A549 (cell line): Measurements from ENCODE around the gene IL5RA. TPM values are rescaled to one million over a fixed set of nuclear protein-coding genes. Genes with fewer than 3 reads are reported as not detected.

Source experiments
- ATAC-seq, 2 experiments: fragments of 200-7000 bp in 1 of 2; fragments of >200 bp in 1 of 2; cut with Nextera tagmentation in 1 of 2; cut with Tn5 transposase in 1 of 2; 3 replicates each; pipeline versions ENCODE4 v1.8.0 to v1.9.1; 2018 to 2020; ENCODE audit warnings: mild to moderate bottlenecking in 1 of 2, moderate library complexity in 1 of 2
- CTCF ChIA-PET: fragments of 300-600 bp; sonication (Branson Sonifier 250); formaldehyde crosslinking; extraction: SDS; loops from one replicate; lab custom pipeline; 2021; ENCODE audit warnings: antibody characterized with exemption, inconsistent platforms; lab: Yijun Ruan, JAX
- POLR2A ChIA-PET: fragments of 350-600 bp; formaldehyde crosslinking; extraction: SDS; loops from one replicate; lab custom pipeline; 2021; ENCODE audit warnings: antibody characterized with exemption, inconsistent platforms; lab: Yijun Ruan, JAX
- DNase-seq, 2 experiments: peaks; one replicate each; pipeline versions ENCODE4 v3.0.0 to v3.0.0-alpha.2; 2011 to 2016; ENCODE audit warnings: low read depth in 1 of 2, low spot score in 1 of 2
- FAIRE-seq: peaks from 2 replicates; lab custom pipeline; 2011; peaks lifted over from hg19 to GRCh38; lab: Jason Lieb, UNC
- H3K27ac ChIP-seq, 2 experiments: fragments of >200 bp; sonication (Bioruptor Twin); formaldehyde crosslinking; 3 replicates each; pipeline ENCODE4 v1.5.1; 2016 to 2017
- H3K4me1 ChIP-seq: fragments of >200 bp; sonication (Bioruptor Twin); formaldehyde crosslinking; 3 replicates; pipeline ENCODE4 v1.6.1; 2016
- H3K4me2 ChIP-seq: fragments of >200 bp; sonication (Bioruptor Twin); formaldehyde crosslinking; 3 replicates; pipeline ENCODE4 v1.6.1; 2016
- H3K4me3 ChIP-seq: fragments of >200 bp; sonication (Bioruptor Twin); formaldehyde crosslinking; 3 replicates; pipeline ENCODE4 v1.5.1; 2016
- H3K9me3 ChIP-seq: fragments of >200 bp; sonication (Bioruptor Twin); formaldehyde crosslinking; 3 replicates; pipeline ENCODE4 v1.6.1; 2016
- ATOH8 ChIP-seq: fragments of 250-450 bp; sonication (Bioruptor Pico); IDR thresholded peaks from 2 replicates; pipeline ENCODE4 v1.5.0; 2020; ENCODE audit warnings: low read depth, mild to moderate bottlenecking, moderate library complexity
- CBX2 ChIP-seq: fragments of 200-600 bp; sonication (generic); IDR thresholded peaks from 2 replicates; pipeline ENCODE4 v1.6.1; 2016; ENCODE audit warnings: low read depth, mild to moderate bottlenecking, borderline replicate concordance
- CBX8 ChIP-seq: fragments of 200-600 bp; sonication (generic); IDR thresholded peaks from 2 replicates; pipeline ENCODE4 v1.6.1; 2016
- CHD2 ChIP-seq: fragments of 150-350 bp; IDR thresholded peaks from 2 replicates; pipeline ENCODE4 v1.6.1; 2014; ENCODE audit warnings: low read length; ENCODE audit not compliant: partially characterized antibody
- CHD4 ChIP-seq: fragments of 200-600 bp; sonication (generic); IDR thresholded peaks from 2 replicates; pipeline ENCODE4 v1.6.1; 2016; ENCODE audit warnings: antibody characterized with exemption, mild to moderate bottlenecking, borderline replicate concordance
- EHMT2 ChIP-seq: fragments of 200-600 bp; sonication (generic); IDR thresholded peaks from 2 replicates; pipeline ENCODE4 v1.6.1; 2016; ENCODE audit warnings: antibody characterized with exemption, low read depth, mild to moderate bottlenecking, moderate library complexity
- ELK1 ChIP-seq: fragments of 150-350 bp; IDR thresholded peaks from 2 replicates; pipeline ENCODE4 v1.6.1; 2014; ENCODE audit warnings: low read depth, mild to moderate bottlenecking, low read length
- EP300 ChIP-seq, 2 experiments: fragments of >200 bp; sonication (Bioruptor Twin); formaldehyde crosslinking; IDR thresholded peaks; 2 replicates in 1 of 2; 3 replicates in 1 of 2; pipeline ENCODE4 v1.6.1; 2016 to 2017
- FOSB ChIP-seq: fragments of 250-450 bp; sonication (Bioruptor Pico); IDR thresholded peaks from 2 replicates; pipeline ENCODE4 v1.5.0; 2020; ENCODE audit warnings: mild to moderate bottlenecking, moderate library complexity
- FOXS1 ChIP-seq: fragments of 250-450 bp; sonication (Bioruptor Pico); IDR thresholded peaks from 2 replicates; pipeline ENCODE4 v1.5.0; 2020; ENCODE audit warnings: mild to moderate bottlenecking, moderate library complexity
- HOXA7 ChIP-seq: fragments of 250-450 bp; sonication (Bioruptor Pico); IDR thresholded peaks from 2 replicates; pipeline ENCODE4 v1.5.0; 2020; ENCODE audit warnings: mild to moderate bottlenecking, moderate library complexity
- HOXB13 ChIP-seq: fragments of 250-450 bp; sonication (Bioruptor Pico); IDR thresholded peaks from 2 replicates; pipeline ENCODE4 v1.5.0; 2020; ENCODE audit warnings: low read depth, mild to moderate bottlenecking, moderate library complexity
- HOXB5 ChIP-seq: fragments of 250-450 bp; sonication (Bioruptor Pico); IDR thresholded peaks from 2 replicates; pipeline ENCODE4 v1.5.0; 2020; ENCODE audit warnings: mild to moderate bottlenecking, moderate library complexity
- JUNB ChIP-seq: fragments of >200 bp; sonication (Bioruptor Twin); formaldehyde crosslinking; IDR thresholded peaks from 2 replicates; pipeline ENCODE4 v1.6.1; 2016
- KDM1A ChIP-seq: fragments of 200-600 bp; sonication (generic); IDR thresholded peaks from 2 replicates; pipeline ENCODE4 v1.6.1; 2016; ENCODE audit warnings: low read depth, mild to moderate bottlenecking
- KDM5A ChIP-seq: fragments of 200-600 bp; sonication (generic); IDR thresholded peaks from 2 replicates; pipeline ENCODE4 v1.6.1; 2016; ENCODE audit warnings: antibody characterized with exemption, mild to moderate bottlenecking
- MAX ChIP-seq: IDR thresholded peaks from 2 replicates; pipeline ENCODE4 v1.6.1; 2012
- NPAS2 ChIP-seq: fragments of 250-450 bp; sonication (Bioruptor Pico); IDR thresholded peaks from 2 replicates; pipeline ENCODE4 v1.8.0; 2022; ENCODE audit warnings: mild to moderate bottlenecking, moderate library complexity, borderline replicate concordance
- NR3C1 ChIP-seq: fragments of >200 bp; sonication (Bioruptor Twin); formaldehyde crosslinking; IDR thresholded peaks from 3 replicates; pipeline ENCODE4 v1.6.1; 2017
- PHF8 ChIP-seq: fragments of 200-600 bp; sonication (generic); IDR thresholded peaks from 2 replicates; pipeline ENCODE4 v1.6.1; 2016; ENCODE audit warnings: low read depth, mild to moderate bottlenecking, antibody characterized with exemption, moderate library complexity, borderline replicate concordance
- POLR2AphosphoS2 ChIP-seq: conservative IDR thresholded peaks from 2 replicates; pipeline ENCODE4 v1.6.1; 2012; ENCODE audit warnings: low read length, improper control_type of control experiment, inconsistent platforms
- RARB ChIP-seq: fragments of 250-450 bp; sonication (Bioruptor Pico); IDR thresholded peaks from 2 replicates; pipeline ENCODE4 v1.8.0; 2021; ENCODE audit warnings: mild to moderate bottlenecking, moderate library complexity
- REST ChIP-seq: fragments of 200-600 bp; sonication (generic); IDR thresholded peaks from 2 replicates; pipeline ENCODE4 v1.6.1; 2016; ENCODE audit warnings: antibody characterized with exemption, mild to moderate bottlenecking, moderate library complexity
- RFX5 ChIP-seq: fragments of 450-650 bp; IDR thresholded peaks from 2 replicates; pipeline ENCODE4 v1.7.1; 2014; ENCODE audit warnings: antibody characterized with exemption, mild to moderate bottlenecking, moderate library complexity
- RNF2 ChIP-seq: fragments of 200-600 bp; sonication (generic); IDR thresholded peaks from 2 replicates; pipeline ENCODE4 v1.6.1; 2016; ENCODE audit warnings: low read depth, mild to moderate bottlenecking, antibody characterized with exemption, moderate library complexity, borderline replicate concordance
- TFCP2L1 ChIP-seq: fragments of 250-450 bp; sonication (Bioruptor Pico); IDR thresholded peaks from 2 replicates; pipeline ENCODE4 v1.5.0; 2021; ENCODE audit warnings: mild to moderate bottlenecking
- TP53 ChIP-seq: fragments of 250-450 bp; sonication (Bioruptor Pico); IDR thresholded peaks from 2 replicates; pipeline ENCODE4 v1.5.0; 2021; ENCODE audit warnings: mild to moderate bottlenecking, moderate library complexity
- ZFP36 ChIP-seq: fragments of 450-650 bp; IDR thresholded peaks from 2 replicates; pipeline ENCODE4 v1.6.1; 2014; ENCODE audit warnings: borderline replicate concordance; ENCODE audit not compliant: partially characterized antibody
- ZNF302 ChIP-seq: fragments of 250-450 bp; sonication (Bioruptor Pico); IDR thresholded peaks from 2 replicates; pipeline ENCODE4 v1.9.0; 2021; ENCODE audit warnings: inconsistent platforms, mild to moderate bottlenecking, moderate library complexity
- WGBS: methylation state at CpG from one replicate; pipeline ENCODE4 v1.1.6; 2017; ENCODE audit errors: missing lambda C conversion rate; 5-methylcytosine and 5-hydroxymethylcytosine counted together
- polyA plus RNA-seq, 4 experiments: library from polyadenylated mRNA; depleted of rRNA in 3 of 4; stranded (reverse); fragments of >200 nt; fragmentation: RNase III in 1 of 4; extraction: RNeasy Plus Mini Kit Qiagen cat#74134 plus additional on column Dnase treatment in 1 of 4; gene quantifications; 2 replicates in 3 of 4; 3 replicates in 1 of 4; pipeline ENCODE4 v1.2.3, GENCODE V29; 2011 to 2017

IL5RA gene
- polyA plus RNA-seq, 2 of the 4 experiments (the other 2 are of a cell fraction) = not detected

- Histone ChIP-seq H3K4me3 (no peak overlapping the region), H3K27ac (no peak overlapping the region), H3K4me1 (no peaks in the 10 kb centered on the region), H3K9me3 (no peaks in the 10 kb centered on the region; the same call in 2 of the 3 replicates), H3K4me2 (no peak overlapping the region)
- CTCF ChIA-PET = no interaction called here
- DNase-seq = no peak
- 21% methylated on average over 3 of the region's 3 CpGs for WGBS
- POLR2A ChIA-PET = no interaction called here
- no peak for FAIRE-seq
- no peak for TF ChIP-seq RARB
- ATAC-seq = no peak
Observed at GRCh38 chr3:3107858-3108257, 2.3 kb downstream of the IL5RA start.

GRCh38 chr3:3107181-3107580, 3.0 kb downstream of the IL5RA start:
- FAIRE-seq = no peak
- no peak overlapping the region for H3K27ac ChIP-seq
- 82% methylated on average over 3 of the region's 3 CpGs for WGBS
- no peak for TF ChIP-seq POLR2AphosphoS2
- no peak for TF ChIP-seq FOSB (CRISPR knock-in tag)
- no peak for TF ChIP-seq JUNB
- TF ChIP-seq HOXB5 (CRISPR knock-in tag) = no peak
- no peak for TF ChIP-seq CHD2
- TF ChIP-seq ATOH8 = no peak
- TF ChIP-seq CBX2 = no peak
- TF ChIP-seq ELK1 = no peak
- TF ChIP-seq MAX = no peak
- no peak for TF ChIP-seq RFX5
- TF ChIP-seq KDM5A = no peak
- TF ChIP-seq HOXA7 (CRISPR knock-in tag) = no peak
- no peak for TF ChIP-seq RARB
- TF ChIP-seq RNF2 = no peak
- no peak for TF ChIP-seq NR3C1
- TF ChIP-seq REST = no peak
- TF ChIP-seq FOXS1 = no peak
- TF ChIP-seq PHF8 = no peak
- TF ChIP-seq, all 56 proteins: peak for 0
- Histone ChIP-seq H3K4me2 (no peak overlapping the region), H3K9me3 (no peaks in the 10 kb centered on the region; the same call in 2 of the 3 replicates), H3K4me3 (no peak overlapping the region), H3K4me1 (no peaks in the 10 kb centered on the region)
- ATAC-seq (no peak), DNase-seq (no peak)
- POLR2A ChIA-PET = no interaction called here
- CTCF ChIA-PET = no interaction called here

GRCh38 chr3:3105815-3106214, 4.4 kb downstream of the IL5RA start:
- TF ChIP-seq FOSB (CRISPR knock-in tag) (no peak), JUNB (no peak), KDM5A (no peak), TFCP2L1 (CRISPR knock-in tag) (no peak), EP300 (IDR thresholded peaks at IDR 0.05) (no peak), CBX8 (no peak), CHD4 (no peak), KDM1A (no peak), HOXB13 (CRISPR knock-in tag) (no peak), MAX (no peak), TP53 (no peak), ZFP36 (no peak), HOXA7 (CRISPR knock-in tag) (no peak), ZNF302 (CRISPR knock-in tag) (no peak), NPAS2 (no peak), EHMT2 (no peak), RARB (no peak)
- Histone ChIP-seq H3K4me1 (no peaks in the 10 kb centered on the region), H3K27ac (no peak overlapping the region), H3K9me3 (no peaks in the 10 kb centered on the region; the same call in 2 of the 3 replicates), H3K4me2 (no peak overlapping the region), H3K4me3 (no peak overlapping the region)
- ATAC-seq (no peak), FAIRE-seq (no peak), DNase-seq (no peak)
- ChIA-PET POLR2A (no interaction called here), CTCF (no interaction called here)
- WGBS = 22% methylated on average over 4 of the region's 4 CpGs
